Measurements from ENCODE around the gene CAMK1G.

Gene CAMK1G

DNA sequence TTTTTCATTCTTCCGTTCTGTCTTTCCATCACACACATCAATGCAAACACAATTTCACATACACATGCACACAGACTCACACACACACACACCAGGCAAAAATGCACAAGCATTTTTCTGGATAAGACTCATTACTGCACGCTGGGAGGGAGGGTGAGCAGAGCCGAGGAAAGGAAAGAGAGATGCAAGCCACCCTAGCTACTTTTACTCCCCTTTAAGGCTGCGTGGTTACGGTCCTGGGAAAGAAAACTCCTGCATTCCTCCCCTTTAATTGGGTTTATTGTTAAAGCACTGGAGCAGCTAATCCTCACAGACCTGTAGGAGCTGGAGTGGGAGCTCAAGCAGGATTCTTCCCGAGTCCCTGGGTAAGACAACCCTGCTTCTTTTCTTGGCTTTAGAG lies at the start of gene CAMK1G:
Gene CAMK1G (plus strand): TSS at position 307 of the 400 bp plus-strand sequence. CDS start 11,270 bp downstream, outside the sequence.
- DNase-seq (ENCODE audit: insufficient read length, low spot score) (peak; percentile 69), FAIRE-seq (no peak)
- no peak for TF ChIP-seq POLR2A (IDR thresholded peaks at IDR 0.05; ENCODE audit: low read depth, low read length)

DNA sequence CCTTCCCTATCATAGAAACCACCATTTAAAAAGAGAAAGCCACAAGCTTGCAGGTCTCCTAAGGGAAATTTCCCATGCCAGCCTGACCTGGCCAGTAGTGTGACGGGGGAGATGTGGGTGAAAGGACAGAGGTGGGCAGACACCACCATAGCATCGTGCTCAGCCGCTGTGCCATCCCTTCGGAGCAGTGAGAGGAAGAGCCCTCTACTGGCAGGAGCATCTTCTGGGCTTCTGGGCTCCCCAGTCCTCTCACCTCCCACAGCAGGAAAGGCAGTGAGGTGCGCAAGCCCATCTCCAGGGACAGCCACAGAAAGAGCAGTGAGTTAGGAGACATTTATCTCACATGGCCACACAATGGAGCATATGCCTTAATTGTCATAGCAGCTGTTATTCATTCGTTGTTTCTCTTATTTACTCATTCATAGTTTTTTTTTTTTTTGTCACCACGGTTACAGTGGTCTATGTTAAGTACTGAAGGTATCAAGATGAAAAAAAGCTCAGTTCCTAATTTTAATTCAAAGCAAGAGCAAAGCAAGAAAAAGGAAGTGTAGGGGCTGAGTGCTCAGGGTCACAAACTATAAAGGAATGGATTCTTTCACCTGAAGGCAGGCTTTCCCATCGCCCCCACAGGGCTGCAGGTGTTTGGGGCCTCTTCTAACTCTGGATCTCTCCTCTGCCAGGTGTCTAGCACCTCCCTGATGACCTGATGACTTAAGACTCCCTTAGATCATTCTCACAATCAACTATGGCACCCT lies 48.8 kb upstream of the CAMK1G start:
- TF ChIP-seq POLR2A (IDR thresholded peaks at IDR 0.05; ENCODE audit: low read depth, low read length) = no peak
- no peak for FAIRE-seq
- no peak for DNase-seq (ENCODE audit: insufficient read length, low spot score)

DNA sequence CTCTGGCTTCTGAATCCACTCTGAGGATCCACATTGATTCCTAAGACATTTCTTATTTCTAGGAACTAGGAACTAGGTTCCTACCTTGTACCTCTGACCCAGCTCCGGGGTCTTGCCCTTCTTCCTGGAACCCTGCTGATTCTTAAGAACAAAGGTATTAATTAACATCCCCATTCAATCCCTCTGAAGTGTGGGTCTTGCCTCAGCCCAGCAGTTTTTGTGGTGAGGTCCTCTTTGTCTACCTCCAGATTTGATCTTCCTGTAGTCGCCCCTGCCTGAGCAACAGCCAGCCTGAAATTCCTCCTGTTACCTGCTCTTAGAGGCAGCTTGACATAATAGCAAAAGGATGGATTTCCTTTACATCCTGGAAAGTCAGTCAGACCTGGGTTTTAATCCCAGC lies 46.7 kb upstream of the CAMK1G start:
- no peak for TF ChIP-seq POLR2A (IDR thresholded peaks at IDR 0.05; ENCODE audit: low read depth, low read length)
- FAIRE-seq = no peak
- DNase-seq (ENCODE audit: insufficient read length, low spot score) = no peak

DNA sequence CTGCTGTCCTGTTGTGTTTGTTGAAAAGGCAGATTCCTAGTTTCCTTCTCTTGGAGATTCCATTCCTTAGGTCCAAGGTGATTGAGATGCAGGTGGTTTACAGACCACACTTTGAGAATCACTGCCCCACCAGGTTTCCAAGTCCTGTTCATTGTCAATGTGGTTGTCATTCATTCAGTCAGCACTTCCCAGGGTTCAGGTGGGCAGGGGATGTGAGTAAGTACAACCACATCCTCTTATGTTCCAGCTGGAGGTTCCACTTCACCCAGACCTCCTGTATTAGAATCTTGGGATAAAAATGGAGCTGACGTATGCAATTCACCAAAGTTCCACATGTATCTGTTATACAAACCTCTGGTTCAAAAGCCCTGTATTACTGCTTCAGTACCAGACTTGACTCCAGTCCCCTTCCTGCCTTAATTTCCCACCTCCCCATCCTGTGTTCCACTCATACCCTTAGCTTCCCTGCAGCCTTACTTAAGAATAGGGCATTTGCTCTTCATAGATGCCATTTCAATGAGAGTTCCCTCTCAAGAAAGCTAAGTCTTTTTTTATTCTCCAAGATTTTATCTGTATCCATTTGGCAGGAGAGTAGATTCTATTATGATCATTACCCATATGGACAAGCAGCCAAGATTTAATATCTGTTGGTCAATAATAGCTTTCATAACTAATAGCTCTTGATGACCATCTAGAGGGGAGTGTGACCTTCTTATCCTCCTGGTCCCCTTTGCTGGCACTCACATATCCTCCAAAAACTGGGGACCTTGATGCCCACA lies 46.0 kb upstream of the CAMK1G start:
- no peak for FAIRE-seq
- no peak for DNase-seq (ENCODE audit: insufficient read length, low spot score)
- TF ChIP-seq POLR2A (IDR thresholded peaks at IDR 0.05; ENCODE audit: low read depth, low read length) = no peak

DNA sequence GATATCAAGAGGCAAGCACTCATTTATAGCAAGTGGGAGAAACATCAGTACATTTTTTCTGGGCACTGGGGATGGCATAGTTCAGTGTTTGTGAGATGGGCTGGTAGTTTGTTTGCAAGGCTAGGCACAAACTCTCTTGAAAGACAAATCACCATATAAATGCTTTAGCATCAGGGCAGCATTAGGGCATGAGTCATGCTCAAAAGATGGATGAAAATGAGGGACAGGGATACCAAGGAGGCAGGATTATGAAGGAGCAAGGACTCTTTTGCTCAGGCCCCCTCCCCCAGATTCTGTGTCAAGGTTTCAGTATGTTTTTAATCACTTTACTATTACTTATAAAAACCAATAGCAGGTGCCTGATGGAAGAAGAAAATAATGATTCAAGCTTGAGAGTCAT lies 43.9 kb upstream of the CAMK1G start:
- TF ChIP-seq POLR2A (IDR thresholded peaks at IDR 0.05; ENCODE audit: low read depth, low read length) = no peak

GRCh38 chr1:209542585-209542984 lies 40.9 kb upstream of the CAMK1G start:
- FAIRE-seq (no peak), DNase-seq (ENCODE audit: insufficient read length, low spot score) (no peak)
- TF ChIP-seq POLR2A (IDR thresholded peaks at IDR 0.05; ENCODE audit: low read depth, low read length) = no peak

More for the DNA sequence above, 43.9 kb upstream of the CAMK1G start:
- FAIRE-seq (no peak), DNase-seq (ENCODE audit: insufficient read length, low spot score) (no peak)

DNA sequence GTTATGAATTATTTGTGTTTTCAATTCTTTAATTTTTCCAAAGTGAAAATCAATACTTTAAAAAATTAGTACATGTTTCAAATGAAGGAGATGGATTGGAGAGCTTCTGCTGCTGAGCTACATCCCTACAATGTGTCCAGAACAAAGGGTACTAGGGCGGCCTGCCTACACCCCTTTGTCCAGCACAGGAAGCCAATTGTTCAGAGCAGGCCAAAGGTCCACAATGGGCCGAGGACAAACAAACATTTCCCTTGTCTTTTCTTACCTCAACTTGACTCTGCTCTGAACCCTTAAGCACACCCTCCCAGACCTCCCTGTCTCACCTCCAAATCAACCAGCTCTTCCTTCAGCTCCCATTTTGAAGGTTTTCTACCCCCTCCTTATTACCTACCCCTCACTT lies 39.4 kb upstream of the CAMK1G start:
- TF ChIP-seq POLR2A (IDR thresholded peaks at IDR 0.05; ENCODE audit: low read depth, low read length) = no peak
- no peak for DNase-seq (ENCODE audit: insufficient read length, low spot score)
- no peak for FAIRE-seq

DNA sequence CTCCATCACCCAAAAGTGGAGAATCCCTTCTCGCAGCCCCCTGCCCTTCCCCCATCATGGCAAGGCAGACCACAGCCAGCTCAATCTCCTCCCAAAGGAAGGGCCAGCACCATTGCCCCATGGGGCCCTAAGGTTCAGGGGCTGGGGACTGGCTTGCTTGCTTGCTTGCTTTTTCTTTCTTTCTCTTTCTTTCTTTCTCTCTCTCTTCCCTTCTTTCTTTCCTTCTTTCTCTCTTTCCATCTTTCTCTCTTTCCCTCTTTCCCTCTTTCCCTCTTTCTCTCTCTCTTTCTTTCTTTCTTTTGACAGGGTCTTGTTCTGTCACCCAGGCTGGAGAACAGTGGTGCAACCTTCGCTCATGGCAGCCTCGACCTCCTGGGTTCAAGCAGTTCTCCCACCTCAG lies 38.1 kb upstream of the CAMK1G start:
- no peak for FAIRE-seq
- DNase-seq (ENCODE audit: insufficient read length, low spot score) = no peak
- TF ChIP-seq POLR2A (IDR thresholded peaks at IDR 0.05; ENCODE audit: low read depth, low read length) = no peak

- FAIRE-seq (no peak), DNase-seq (ENCODE audit: insufficient read length, low spot score) (no peak)
- TF ChIP-seq POLR2A (IDR thresholded peaks at IDR 0.05; ENCODE audit: low read depth, low read length) = no peak
These were observed 37.0 kb upstream of the CAMK1G start for GRCh38 chr1:209546390-209547085.

- no peak for TF ChIP-seq POLR2A (IDR thresholded peaks at IDR 0.05; ENCODE audit: low read depth, low read length)
- FAIRE-seq (no peak), DNase-seq (ENCODE audit: insufficient read length, low spot score) (no peak)
These were observed 35.9 kb upstream of the CAMK1G start for GRCh38 chr1:209547626-209548025.

DNA sequence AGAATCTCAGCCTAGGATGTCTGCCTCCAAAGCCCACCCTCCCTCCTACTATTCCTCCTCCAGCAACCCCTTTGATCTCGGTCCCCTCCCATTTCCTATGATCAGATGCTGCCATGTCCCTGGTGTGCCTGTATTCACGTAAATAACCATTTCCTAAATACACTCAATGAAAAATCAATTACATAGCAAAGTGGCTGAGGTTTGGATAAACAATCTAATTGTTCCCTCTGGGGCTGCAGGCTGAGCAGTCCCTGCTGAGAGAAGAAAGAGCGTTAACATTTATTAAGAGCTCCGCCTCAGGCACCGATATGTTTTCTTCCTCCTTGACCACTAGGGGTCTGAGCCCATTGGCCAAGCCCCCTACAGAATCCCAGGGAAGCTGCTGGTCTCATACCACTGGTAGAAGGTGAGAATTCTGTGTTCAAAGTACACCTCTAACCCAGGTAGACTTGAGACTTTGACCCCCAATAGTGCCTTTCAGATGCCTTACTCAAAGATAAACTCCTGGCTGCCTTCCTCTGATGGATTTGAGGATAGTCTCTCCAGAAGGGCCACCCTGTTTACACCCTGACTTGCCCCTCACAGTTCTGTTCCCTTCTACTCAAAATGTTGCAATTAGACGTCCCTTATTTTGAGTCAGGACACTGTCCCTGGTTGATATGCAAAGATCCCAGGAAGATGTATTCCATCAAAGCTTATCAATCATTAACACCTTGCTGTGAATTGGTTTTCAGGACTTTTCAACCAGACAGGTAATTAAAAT lies 33.9 kb upstream of the CAMK1G start:
- TF ChIP-seq POLR2A (IDR thresholded peaks at IDR 0.05; ENCODE audit: low read depth, low read length) = no peak
- no peak for FAIRE-seq
- DNase-seq (ENCODE audit: insufficient read length, low spot score) = no peak

- FAIRE-seq = no peak
- TF ChIP-seq POLR2A (IDR thresholded peaks at IDR 0.05; ENCODE audit: low read depth, low read length) = no peak
- no peak for DNase-seq (ENCODE audit: insufficient read length, low spot score)
These were observed 33.0 kb upstream of the CAMK1G start for GRCh38 chr1:209550519-209550918.

DNA sequence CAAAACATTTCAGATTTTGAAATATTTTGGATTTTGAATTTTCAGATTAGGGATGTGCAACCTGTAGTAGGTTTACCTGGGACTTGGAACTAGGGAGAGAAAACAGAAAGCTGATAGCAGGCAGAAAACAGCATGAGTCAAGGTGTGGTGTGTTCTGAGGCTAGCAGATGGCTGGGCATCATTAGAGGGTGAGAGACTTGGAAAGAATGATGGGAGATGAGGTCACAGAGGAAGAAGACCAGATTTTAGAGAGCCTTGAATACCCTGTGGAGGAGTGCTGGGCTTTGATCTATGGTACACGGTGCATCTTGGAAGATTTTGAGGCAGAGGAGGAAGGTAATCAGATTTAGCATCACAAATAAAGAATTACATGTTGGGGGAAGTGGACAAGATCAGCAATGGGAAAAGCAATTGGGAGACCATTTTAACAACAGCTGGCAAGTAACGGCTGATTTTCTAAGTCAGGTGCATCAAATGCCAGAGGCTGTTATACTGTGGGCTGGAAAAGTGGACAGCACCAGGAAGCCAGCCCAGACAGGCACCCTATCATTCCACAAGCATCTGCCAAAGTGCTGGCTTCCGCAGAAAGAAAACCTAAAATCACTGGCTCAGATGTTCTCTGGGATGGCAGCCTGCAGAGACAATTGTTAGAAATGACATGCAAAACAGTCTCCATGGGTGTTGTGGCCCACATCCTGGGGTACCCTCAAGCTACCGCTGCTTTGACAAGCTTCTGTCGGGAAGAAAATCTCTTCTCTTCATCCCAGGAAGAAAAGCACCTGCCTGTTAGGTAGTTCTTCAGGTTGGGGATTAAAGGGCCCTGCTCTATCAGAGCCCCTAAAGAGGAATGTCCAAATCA lies 30.9 kb upstream of the CAMK1G start:
- no peak for FAIRE-seq
- no peak for TF ChIP-seq POLR2A (IDR thresholded peaks at IDR 0.05; ENCODE audit: low read depth, low read length)
- DNase-seq (ENCODE audit: insufficient read length, low spot score) = no peak

Data from H54 (cell line).